ENCODE measurements around the gene ING3. TPM values are rescaled to one million over a fixed set of nuclear protein-coding genes. Genes with fewer than 3 reads are reported as not detected.

ING3 gene
- total RNA-seq, 2 donors from 2014 or later: 40.3 to 45.1 TPM

GRCh38 chr7:120987280-120987679 is 36.7 kb downstream of the ING3 start:
- Mint-ChIP-seq H3K4me1 (ENCODE audit: low read depth) (peaks cover 21% of the 10 kb centered on the region), H3K9me3 (no peaks in the 10 kb centered on the region), H3K4me3 (peak overlapping the region in 1 of 2 donors; percentile 94), H3K36me3 (ENCODE audit: insufficient read depth in 2 of 2) (peaks cover 0 to 2% of the 10 kb centered on the region in 2 donors), H3K27ac (no peak overlapping the region), H3K27me3 (ENCODE audit: low read depth) (peaks cover 53% of the 10 kb centered on the region)
- ATAC-seq (replicated peaks in 1 of 2) (no peak), DNase-seq (no peak)

- Mint-ChIP-seq H3K36me3 (ENCODE audit: insufficient read depth in 2 of 2) (peaks cover 0 to 2% of the 10 kb centered on the region in 2 donors), H3K9me3 (no peaks in the 10 kb centered on the region), H3K4me1 (ENCODE audit: low read depth) (peaks cover 17% of the 10 kb centered on the region), H3K27ac (no peak overlapping the region), H3K4me3 (peak overlapping the region; percentile 76 to 94), H3K27me3 (ENCODE audit: low read depth) (peaks cover 53% of the 10 kb centered on the region)
- ATAC-seq (replicated peaks in 1 of 2) (peak; percentile 96 to 98), DNase-seq (peak; percentile 85 to 89)
These were observed 37.4 kb downstream of the ING3 start for GRCh38 chr7:120987683-120988590.

- H3K4me3 Mint-ChIP-seq: peak within 1 kb of the TSS; percentile 76 to 94
- no peak within 1 kb of the TSS for H3K27ac Mint-ChIP-seq
- peaks cover 0 to 2% of the 10 kb centered on the region in 2 donors for H3K36me3 Mint-ChIP-seq (ENCODE audit: insufficient read depth in 2 of 2)
- no peaks in the 10 kb centered on the region for H3K9me3 Mint-ChIP-seq
- DNase-seq (peak; percentile 46 to 56), ATAC-seq (replicated peaks in 1 of 2) (peak; percentile 66 to 73)
- peaks cover 59% of the 10 kb centered on the region for H3K27me3 Mint-ChIP-seq (ENCODE audit: low read depth)
- H3K4me1 Mint-ChIP-seq (ENCODE audit: low read depth): peaks cover 17% of the 10 kb centered on the region
These were observed 38.1 kb downstream of the ING3 start, which contains the start of gene CPED1 for GRCh38 chr7:120988591-120989256. TSS of gene CPED1 (plus strand) at chr7:120988711. CDS start at chr7:120989622, 911 bp downstream.

- no peaks in the 10 kb centered on the region for H3K9me3 Mint-ChIP-seq
- DNase-seq (no peak), ATAC-seq (replicated peaks in 1 of 2) (no peak)
- peak overlapping the region; percentile 76 to 94 for H3K4me3 Mint-ChIP-seq
- H3K4me1 Mint-ChIP-seq (ENCODE audit: low read depth): peaks cover 17% of the 10 kb centered on the region
- H3K36me3 Mint-ChIP-seq (ENCODE audit: insufficient read depth in 2 of 2): peaks cover 0 to 2% of the 10 kb centered on the region in 2 donors
- no peak overlapping the region for H3K27ac Mint-ChIP-seq
- H3K27me3 Mint-ChIP-seq (ENCODE audit: low read depth): peaks cover 57% of the 10 kb centered on the region
These were observed 39.0 kb downstream of the ING3 start for GRCh38 chr7:120989257-120990220.

- no peak overlapping the region for H3K4me3 Mint-ChIP-seq
- no peak overlapping the region for H3K27ac Mint-ChIP-seq
- DNase-seq (no peak), ATAC-seq (replicated peaks in 1 of 2) (no peak)
- H3K9me3 Mint-ChIP-seq: no peaks in the 10 kb centered on the region
- peaks cover 17% of the 10 kb centered on the region for H3K4me1 Mint-ChIP-seq (ENCODE audit: low read depth)
- H3K27me3 Mint-ChIP-seq (ENCODE audit: low read depth): peaks cover 49% of the 10 kb centered on the region
- H3K36me3 Mint-ChIP-seq (ENCODE audit: insufficient read depth in 2 of 2): peaks cover 0 to 2% of the 10 kb centered on the region in 2 donors
These were observed 40.0 kb downstream of the ING3 start for GRCh38 chr7:120990468-120991118.

- Mint-ChIP-seq H3K27ac (no peak overlapping the region), H3K4me1 (ENCODE audit: low read depth) (peaks cover 21% of the 10 kb centered on the region), H3K4me3 (no peak overlapping the region), H3K36me3 (ENCODE audit: insufficient read depth in 2 of 2) (peaks cover 0 to 2% of the 10 kb centered on the region in 2 donors), H3K27me3 (ENCODE audit: low read depth) (peaks cover 47% of the 10 kb centered on the region), H3K9me3 (no peaks in the 10 kb centered on the region)
- DNase-seq (no peak), ATAC-seq (replicated peaks in 1 of 2) (no peak)
These were observed 40.6 kb downstream of the ING3 start for GRCh38 chr7:120991161-120991560.

- no peak for ATAC-seq (replicated peaks in 1 of 2)
- Mint-ChIP-seq H3K27ac (no peak overlapping the region), H3K9me3 (no peaks in the 10 kb centered on the region), H3K4me1 (ENCODE audit: low read depth) (peaks cover 25% of the 10 kb centered on the region), H3K27me3 (ENCODE audit: low read depth) (peaks cover 43% of the 10 kb centered on the region), H3K4me3 (no peak overlapping the region), H3K36me3 (ENCODE audit: insufficient read depth in 2 of 2) (peaks cover 0 to 2% of the 10 kb centered on the region in 2 donors)
- DNase-seq: no peak
These were observed 41.0 kb downstream of the ING3 start for GRCh38 chr7:120991581-120991980.

- no peak overlapping the region for H3K4me3 Mint-ChIP-seq
- no peak for ATAC-seq (replicated peaks in 1 of 2)
- H3K4me1 Mint-ChIP-seq (ENCODE audit: low read depth): peaks cover 31% of the 10 kb centered on the region
- DNase-seq: no peak
- peaks cover 34% of the 10 kb centered on the region for H3K27me3 Mint-ChIP-seq (ENCODE audit: low read depth)
- H3K27ac Mint-ChIP-seq: no peak overlapping the region
- peaks cover 0 to 2% of the 10 kb centered on the region in 2 donors for H3K36me3 Mint-ChIP-seq (ENCODE audit: insufficient read depth in 2 of 2)
- H3K9me3 Mint-ChIP-seq: no peaks in the 10 kb centered on the region
These were observed 41.8 kb downstream of the ING3 start for GRCh38 chr7:120992272-120992964.

GRCh38 chr7:120992965-120993494 is 42.5 kb downstream of the ING3 start:
- no peak for DNase-seq
- peaks cover 0 to 2% of the 10 kb centered on the region in 2 donors for H3K36me3 Mint-ChIP-seq (ENCODE audit: insufficient read depth in 2 of 2)
- peaks cover 25% of the 10 kb centered on the region for H3K4me1 Mint-ChIP-seq (ENCODE audit: low read depth)
- no peak overlapping the region for H3K27ac Mint-ChIP-seq
- no peak overlapping the region for H3K4me3 Mint-ChIP-seq
- H3K27me3 Mint-ChIP-seq (ENCODE audit: low read depth): peaks cover 28% of the 10 kb centered on the region
- H3K9me3 Mint-ChIP-seq: no peaks in the 10 kb centered on the region
- ATAC-seq (replicated peaks in 1 of 2): no peak

GRCh38 chr7:120993553-120994191 is 43.1 kb downstream of the ING3 start:
- Mint-ChIP-seq H3K27ac (no peak overlapping the region), H3K4me1 (ENCODE audit: low read depth) (peaks cover 18% of the 10 kb centered on the region), H3K36me3 (ENCODE audit: insufficient read depth in 2 of 2) (no peaks in the 10 kb centered on the region), H3K9me3 (no peaks in the 10 kb centered on the region), H3K27me3 (ENCODE audit: low read depth) (peaks cover 22% of the 10 kb centered on the region), H3K4me3 (no peak overlapping the region)
- ATAC-seq (replicated peaks in 1 of 2) (no peak), DNase-seq (no peak)

Measured in activated T-cell treated with anti-CD3 and anti-CD28 coated beads, Interleukin-2, amount 50 U/mL, for 72 hours (primary cell).